ENCODE results near the gene HELZ. TPM values are rescaled to one million over a fixed set of nuclear protein-coding genes. Genes with fewer than 3 reads are reported as not detected.

The HELZ gene
- total RNA-seq, 2 donors from 2014 or later: 51.4 to 74.7 TPM

DNA sequence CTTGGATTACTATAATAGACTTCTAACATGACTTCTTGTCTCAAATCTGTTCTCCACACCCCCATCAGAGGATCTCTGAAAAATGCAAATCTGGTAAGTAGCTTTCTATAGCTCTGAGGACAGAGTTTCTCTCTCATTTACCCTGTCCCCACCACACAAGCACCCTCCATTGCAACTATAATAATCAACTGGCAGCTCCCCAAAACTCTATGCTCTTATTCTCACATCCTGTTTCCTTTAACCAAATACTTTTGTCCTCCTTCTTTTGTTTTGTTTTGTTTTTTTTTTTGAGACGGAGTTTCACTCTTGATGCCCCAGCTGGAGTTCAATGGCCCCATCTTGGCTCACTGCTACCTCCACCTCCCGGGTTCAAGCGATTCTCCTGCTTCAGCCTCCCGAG lies 73.4 kb downstream of the HELZ start:
- DNase-seq: no peak
- Mint-ChIP-seq H3K27me3 (ENCODE audit: insufficient read depth) (no peaks in the 10 kb centered on the region), H3K4me1 (peaks cover 5% of the 10 kb centered on the region), H3K27ac (no peak overlapping the region), H3K9me3 (no peaks in the 10 kb centered on the region), H3K36me3 (ENCODE audit: low read depth) (peaks cover 58% of the 10 kb centered on the region), H3K4me3 (no peak overlapping the region)
- Histone ChIP-seq H3K27me3 (ENCODE audit: control insufficient read depth, insufficient read depth, low read length, poor library complexity, severe bottlenecking) (no peaks in the 10 kb centered on the region), H3K9me3 (ENCODE audit: control insufficient read depth, low read length) (no peaks in the 10 kb centered on the region), H3K9ac (ENCODE audit: extremely low read depth, low read length, poor library complexity, severe bottlenecking) (no peak overlapping the region), H3K4me3 (ENCODE audit: low read length) (no peak overlapping the region), H3K4me1 (ENCODE audit: control insufficient read depth, insufficient read depth, low read length) (no peaks in the 10 kb centered on the region), H3K36me3 (ENCODE audit: control insufficient read depth, insufficient read depth, low read length) (peaks cover 35% of the 10 kb centered on the region), H3K27ac (ENCODE audit: low read depth, low read length) (no peak overlapping the region)
- 92 to 100% methylated on average over 1 to 4 of the region's 4 CpGs for WGBS, 2 experiments (ENCODE audit: insufficient coverage in 1 of 2, insufficient read length in 1 of 2)
- TF ChIP-seq, protein P1, sequence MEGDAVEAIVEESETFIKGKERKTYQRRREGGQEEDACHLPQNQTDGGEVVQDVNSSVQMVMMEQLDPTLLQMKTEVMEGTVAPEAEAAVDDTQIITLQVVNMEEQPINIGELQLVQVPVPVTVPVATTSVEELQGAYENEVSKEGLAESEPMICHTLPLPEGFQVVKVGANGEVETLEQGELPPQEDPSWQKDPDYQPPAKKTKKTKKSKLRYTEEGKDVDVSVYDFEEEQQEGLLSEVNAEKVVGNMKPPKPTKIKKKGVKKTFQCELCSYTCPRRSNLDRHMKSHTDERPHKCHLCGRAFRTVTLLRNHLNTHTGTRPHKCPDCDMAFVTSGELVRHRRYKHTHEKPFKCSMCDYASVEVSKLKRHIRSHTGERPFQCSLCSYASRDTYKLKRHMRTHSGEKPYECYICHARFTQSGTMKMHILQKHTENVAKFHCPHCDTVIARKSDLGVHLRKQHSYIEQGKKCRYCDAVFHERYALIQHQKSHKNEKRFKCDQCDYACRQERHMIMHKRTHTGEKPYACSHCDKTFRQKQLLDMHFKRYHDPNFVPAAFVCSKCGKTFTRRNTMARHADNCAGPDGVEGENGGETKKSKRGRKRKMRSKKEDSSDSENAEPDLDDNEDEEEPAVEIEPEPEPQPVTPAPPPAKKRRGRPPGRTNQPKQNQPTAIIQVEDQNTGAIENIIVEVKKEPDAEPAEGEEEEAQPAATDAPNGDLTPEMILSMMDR (conservative IDR thresholded peaks at IDR 0.05): no peak

DNA sequence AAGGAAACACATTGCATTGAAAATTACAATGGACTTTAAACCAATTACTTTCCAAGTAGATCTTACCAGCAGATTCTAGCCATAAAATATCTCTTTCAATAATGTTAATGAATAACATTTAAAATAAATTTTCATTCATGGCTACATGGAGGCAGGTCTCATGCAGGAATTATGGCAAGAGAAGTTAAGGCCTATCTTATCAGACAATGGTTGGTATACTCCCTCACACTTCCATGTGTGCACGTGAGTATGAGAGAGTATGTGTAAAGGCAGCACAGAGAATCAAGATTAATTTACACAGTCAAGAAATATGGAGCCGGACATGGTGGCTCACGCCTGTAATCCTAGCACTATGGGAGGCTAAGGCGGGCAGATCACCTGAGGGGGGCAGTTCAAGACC lies 76.5 kb downstream of the HELZ start:
- Histone ChIP-seq H3K27me3 (ENCODE audit: control insufficient read depth, insufficient read depth, low read length, poor library complexity, severe bottlenecking) (no peaks in the 10 kb centered on the region), H3K9me3 (ENCODE audit: control insufficient read depth, low read length) (peaks cover 3% of the 10 kb centered on the region), H3K27ac (ENCODE audit: low read depth, low read length) (no peak overlapping the region), H3K9ac (ENCODE audit: extremely low read depth, low read length, poor library complexity, severe bottlenecking) (no peak overlapping the region), H3K4me1 (ENCODE audit: control insufficient read depth, insufficient read depth, low read length) (no peaks in the 10 kb centered on the region), H3K36me3 (ENCODE audit: control insufficient read depth, insufficient read depth, low read length) (peaks cover 50% of the 10 kb centered on the region), H3K4me3 (ENCODE audit: low read length) (no peak overlapping the region)
- Mint-ChIP-seq H3K4me3 (no peak overlapping the region), H3K9me3 (no peaks in the 10 kb centered on the region), H3K27me3 (ENCODE audit: insufficient read depth) (no peaks in the 10 kb centered on the region), H3K4me1 (peaks cover 5% of the 10 kb centered on the region), H3K27ac (no peak overlapping the region), H3K36me3 (ENCODE audit: low read depth) (peaks cover 59% of the 10 kb centered on the region)
- no peak for DNase-seq
- WGBS, 2 experiments (ENCODE audit: insufficient coverage in 1 of 2, insufficient read length in 1 of 2): 60 to 95% methylated on average over 1 to 4 of the region's 4 CpGs
- TF ChIP-seq, protein P1 (conservative IDR thresholded peaks at IDR 0.05): no peak

DNA sequence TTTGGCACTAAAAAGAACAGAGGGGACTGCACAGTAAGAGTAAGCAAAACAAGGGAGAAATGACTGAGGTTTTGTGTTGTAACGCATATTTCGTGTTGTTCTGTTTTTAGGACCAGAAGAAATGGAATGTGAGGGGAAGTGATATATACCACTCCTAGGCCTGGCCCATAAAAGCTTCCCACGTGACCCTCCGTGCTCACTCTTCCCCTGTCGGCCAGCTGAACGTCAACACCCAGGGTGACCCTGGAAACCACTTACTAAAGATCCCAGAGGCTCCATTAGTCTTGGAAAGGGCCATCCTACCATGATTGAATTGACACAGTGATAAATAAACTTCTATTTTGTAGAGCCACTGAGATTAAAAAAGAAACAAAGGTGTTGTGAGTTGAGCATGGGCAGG lies 79.8 kb downstream of the HELZ start:
- no peaks in the 10 kb centered on the region for H3K9me3 Mint-ChIP-seq
- no peak for DNase-seq
- Histone ChIP-seq H3K36me3 (ENCODE audit: control insufficient read depth, insufficient read depth, low read length) (peaks cover 55% of the 10 kb centered on the region), H3K27me3 (ENCODE audit: control insufficient read depth, insufficient read depth, low read length, poor library complexity, severe bottlenecking) (no peaks in the 10 kb centered on the region), H3K4me3 (ENCODE audit: low read length) (no peak overlapping the region), H3K27ac (ENCODE audit: low read depth, low read length) (no peak overlapping the region), H3K9ac (ENCODE audit: extremely low read depth, low read length, poor library complexity, severe bottlenecking) (no peak overlapping the region), H3K9me3 (ENCODE audit: control insufficient read depth, low read length) (peaks cover 4% of the 10 kb centered on the region), H3K4me1 (ENCODE audit: control insufficient read depth, insufficient read depth, low read length) (no peaks in the 10 kb centered on the region)
- WGBS, 2 experiments (ENCODE audit: insufficient coverage in 1 of 2, insufficient read length in 1 of 2): 87 to 94% methylated on average over 3 to 6 of the region's 6 CpGs
- TF ChIP-seq, protein P1 (conservative IDR thresholded peaks at IDR 0.05): no peak
- peaks cover 5% of the 10 kb centered on the region for H3K4me1 Mint-ChIP-seq
- H3K36me3 Mint-ChIP-seq (ENCODE audit: low read depth): peaks cover 49% of the 10 kb centered on the region
- no peak overlapping the region for H3K27ac Mint-ChIP-seq
- no peaks in the 10 kb centered on the region for H3K27me3 Mint-ChIP-seq (ENCODE audit: insufficient read depth)
- H3K4me3 Mint-ChIP-seq: no peak overlapping the region

Data from endodermal cell (in vitro differentiated cells).